ENCODE results near the gene SLC25A4.

DNA sequence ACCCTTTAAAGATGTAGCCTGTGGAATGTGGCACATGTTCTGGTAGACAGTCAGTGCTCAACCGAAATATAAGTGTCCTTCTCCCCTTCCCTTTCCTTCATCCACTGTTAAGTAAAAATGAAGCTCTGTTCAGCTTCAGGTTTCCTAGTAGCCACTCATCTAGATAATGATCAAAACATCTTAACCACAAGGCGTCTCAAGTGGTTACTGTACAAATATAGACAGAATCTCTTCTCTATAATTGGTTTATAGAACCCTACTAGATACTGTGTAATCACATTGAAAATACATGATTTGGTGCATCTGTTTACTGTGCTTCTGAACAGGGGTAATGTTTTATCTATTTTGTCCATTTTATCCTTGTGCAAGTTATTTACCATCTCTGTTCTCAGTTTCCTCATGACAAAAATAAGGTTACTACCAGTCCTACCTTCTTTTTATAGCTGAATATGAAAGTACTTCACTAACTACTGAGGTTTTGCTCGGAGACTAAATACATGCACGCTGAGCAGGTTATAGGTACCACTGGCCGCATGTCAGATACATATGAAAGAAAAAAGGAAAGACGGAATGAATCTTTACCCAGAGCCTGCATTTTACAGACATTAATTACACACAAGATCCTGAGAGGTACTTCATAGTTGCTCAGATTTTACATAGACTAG lies 20.3 kb upstream of the SLC25A4 start:
- TF ChIP-seq, protein P1, sequence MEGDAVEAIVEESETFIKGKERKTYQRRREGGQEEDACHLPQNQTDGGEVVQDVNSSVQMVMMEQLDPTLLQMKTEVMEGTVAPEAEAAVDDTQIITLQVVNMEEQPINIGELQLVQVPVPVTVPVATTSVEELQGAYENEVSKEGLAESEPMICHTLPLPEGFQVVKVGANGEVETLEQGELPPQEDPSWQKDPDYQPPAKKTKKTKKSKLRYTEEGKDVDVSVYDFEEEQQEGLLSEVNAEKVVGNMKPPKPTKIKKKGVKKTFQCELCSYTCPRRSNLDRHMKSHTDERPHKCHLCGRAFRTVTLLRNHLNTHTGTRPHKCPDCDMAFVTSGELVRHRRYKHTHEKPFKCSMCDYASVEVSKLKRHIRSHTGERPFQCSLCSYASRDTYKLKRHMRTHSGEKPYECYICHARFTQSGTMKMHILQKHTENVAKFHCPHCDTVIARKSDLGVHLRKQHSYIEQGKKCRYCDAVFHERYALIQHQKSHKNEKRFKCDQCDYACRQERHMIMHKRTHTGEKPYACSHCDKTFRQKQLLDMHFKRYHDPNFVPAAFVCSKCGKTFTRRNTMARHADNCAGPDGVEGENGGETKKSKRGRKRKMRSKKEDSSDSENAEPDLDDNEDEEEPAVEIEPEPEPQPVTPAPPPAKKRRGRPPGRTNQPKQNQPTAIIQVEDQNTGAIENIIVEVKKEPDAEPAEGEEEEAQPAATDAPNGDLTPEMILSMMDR (CRISPR knock-in tag; IDR thresholded peaks at IDR 0.05): no peak
- TF ChIP-seq POLR2A (IDR thresholded peaks at IDR 0.05; ENCODE audit: insufficient read depth in 1 of 2, low read depth in 2 of 2, low read length in 2 of 2) (no peak), STAT5B (CRISPR knock-in tag; IDR thresholded peaks at IDR 0.05) (no peak)
- TF ChIP-seq, protein P2, sequence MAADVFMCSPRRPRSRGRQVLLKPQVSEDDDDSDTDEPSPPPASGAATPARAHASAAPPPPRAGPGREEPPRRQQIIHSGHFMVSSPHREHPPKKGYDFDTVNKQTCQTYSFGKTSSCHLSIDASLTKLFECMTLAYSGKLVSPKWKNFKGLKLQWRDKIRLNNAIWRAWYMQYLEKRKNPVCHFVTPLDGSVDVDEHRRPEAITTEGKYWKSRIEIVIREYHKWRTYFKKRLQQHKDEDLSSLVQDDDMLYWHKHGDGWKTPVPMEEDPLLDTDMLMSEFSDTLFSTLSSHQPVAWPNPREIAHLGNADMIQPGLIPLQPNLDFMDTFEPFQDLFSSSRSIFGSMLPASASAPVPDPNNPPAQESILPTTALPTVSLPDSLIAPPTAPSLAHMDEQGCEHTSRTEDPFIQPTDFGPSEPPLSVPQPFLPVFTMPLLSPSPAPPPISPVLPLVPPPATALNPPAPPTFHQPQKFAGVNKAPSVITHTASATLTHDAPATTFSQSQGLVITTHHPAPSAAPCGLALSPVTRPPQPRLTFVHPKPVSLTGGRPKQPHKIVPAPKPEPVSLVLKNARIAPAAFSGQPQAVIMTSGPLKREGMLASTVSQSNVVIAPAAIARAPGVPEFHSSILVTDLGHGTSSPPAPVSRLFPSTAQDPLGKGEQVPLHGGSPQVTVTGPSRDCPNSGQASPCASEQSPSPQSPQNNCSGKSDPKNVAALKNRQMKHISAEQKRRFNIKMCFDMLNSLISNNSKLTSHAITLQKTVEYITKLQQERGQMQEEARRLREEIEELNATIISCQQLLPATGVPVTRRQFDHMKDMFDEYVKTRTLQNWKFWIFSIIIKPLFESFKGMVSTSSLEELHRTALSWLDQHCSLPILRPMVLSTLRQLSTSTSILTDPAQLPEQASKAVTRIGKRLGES (CRISPR knock-in tag; IDR thresholded peaks at IDR 0.05; ENCODE audit: borderline replicate concordance): no peak
